H1 (cell line): ENCODE measurements around the gene IL12RB2. TPM values are rescaled to one million over a fixed set of nuclear protein-coding genes. Genes with fewer than 3 reads are reported as not detected.

ENCODE experiments used
- CTCF ChIA-PET: fragments of 300-600 bp; sonication (Branson Sonifier 250); formaldehyde crosslinking; loops from one replicate; lab custom pipeline; 2021; ENCODE audit not compliant: partially characterized antibody; lab: Charles Lee
- POLR2A ChIA-PET: fragments of 300-600 bp; sonication (Branson Sonifier 250); formaldehyde crosslinking; loops from one replicate; lab custom pipeline; 2021; ENCODE audit warnings: inconsistent platforms; ENCODE audit not compliant: partially characterized antibody; lab: Charles Lee
- DNase-seq, 2 experiments: peaks; one replicate each; pipeline versions ENCODE4 v3.0.0 to v3.0.0-alpha.2; 2010 to 2022; ENCODE audit warnings: low spot score in 2 of 2, low read depth in 1 of 2, mixed read lengths in 1 of 2
- FAIRE-seq: peaks from 2 replicates; lab custom pipeline; 2011; peaks lifted over from hg19 to GRCh38; lab: Jason Lieb, UNC
- H2AFZ ChIP-seq: 2 replicates; pipeline ENCODE4 v1.8.1; 2012; ENCODE audit warnings: low read length, inconsistent platforms
- H2AK5ac ChIP-seq: 2 replicates; pipeline ENCODE4 v1.6.1; 2013; ENCODE audit warnings: low read depth, low read length
- H2BK120ac ChIP-seq: replicated peaks from 2 replicates; pipeline ENCODE3; 2013; ENCODE audit warnings: low read depth, low read length, inconsistent platforms
- H2BK12ac ChIP-seq: 2 replicates; pipeline ENCODE4 v1.6.1; 2013; ENCODE audit warnings: low read depth, low read length
- H2BK15ac ChIP-seq: 2 replicates; pipeline ENCODE4 v1.6.1; 2013; ENCODE audit warnings: low read length
- H2BK20ac ChIP-seq: 2 replicates; pipeline ENCODE4 v1.6.1; 2013; ENCODE audit warnings: low read length
- H2BK5ac ChIP-seq: 2 replicates; pipeline ENCODE4 v1.6.1; 2013; ENCODE audit warnings: low read depth, low read length
- H3K14ac ChIP-seq: 2 replicates; pipeline ENCODE4 v1.6.1; 2013; ENCODE audit warnings: inconsistent platforms; ENCODE audit not compliant: insufficient read length
- H3K18ac ChIP-seq: 2 replicates; pipeline ENCODE4 v1.6.1; 2013; ENCODE audit warnings: low read length; ENCODE audit errors: extremely low read depth
- H3K23ac ChIP-seq: 2 replicates; pipeline ENCODE4 v1.6.1; 2013; ENCODE audit warnings: inconsistent platforms; ENCODE audit not compliant: insufficient read length
- H3K23me2 ChIP-seq: 2 replicates; pipeline ENCODE4 v1.6.1; 2013; ENCODE audit warnings: low read depth, low read length
- H3K27ac ChIP-seq: 2 replicates; pipeline ENCODE4 v1.6.1; 2011; ENCODE audit warnings: low read depth, low read length, inconsistent platforms
- H3K27me3 ChIP-seq, 4 experiments: replicated peaks in 1 of 4; 1 replicate in 1 of 4; 2 replicates in 3 of 4; pipeline versions ENCODE4 v1.6.1 to v1.8.1; 2011 to 2013; ENCODE audit warnings: low read length in 3 of 4, mild to moderate bottlenecking in 3 of 4, inconsistent platforms in 2 of 4, mixed read lengths in 2 of 4, moderate library complexity in 1 of 4; ENCODE audit not compliant: control insufficient read depth in 3 of 4, insufficient read depth in 3 of 4; ENCODE audit errors: extremely low read depth in 1 of 4
- H3K36me3 ChIP-seq, 4 experiments: 2 replicates each; pipeline versions ENCODE4 v1.6.1 to v1.8.1; 2011 to 2013; ENCODE audit warnings: mild to moderate bottlenecking in 4 of 4, low read length in 3 of 4, moderate library complexity in 2 of 4, control low read depth in 1 of 4, inconsistent platforms in 1 of 4; ENCODE audit not compliant: insufficient read depth in 4 of 4, control insufficient read depth in 2 of 4
- H3K4ac ChIP-seq: replicated peaks from 2 replicates; pipeline ENCODE3; 2013; ENCODE audit warnings: low read length, low read depth, mixed read lengths, inconsistent platforms; ENCODE audit not compliant: insufficient read length
- H3K4me1 ChIP-seq, 4 experiments: replicated peaks in 1 of 4; 1 replicate in 1 of 4; 2 replicates in 3 of 4; pipeline versions ENCODE4 v1.6.1 to v1.8.1; 2011 to 2013; ENCODE audit warnings: low read length in 3 of 4, inconsistent platforms in 2 of 4, mixed read lengths in 1 of 4; ENCODE audit not compliant: insufficient read depth in 4 of 4, control insufficient read depth in 3 of 4
- H3K4me2 ChIP-seq, 2 experiments: 2 replicates each; pipeline versions ENCODE4 v1.6.1 to v1.8.1; 2011 to 2013; ENCODE audit warnings: low read depth in 2 of 2, low read length in 2 of 2, control low read depth in 1 of 2, inconsistent platforms in 1 of 2, mild to moderate bottlenecking in 1 of 2; ENCODE audit not compliant: insufficient read depth in 1 of 2
- H3K4me3 ChIP-seq, 4 experiments: fragments of 200-600, 300-600 bp in 1 of 4; sonication (generic), shearing (Covaris generic), sonication (Bioruptor Twin) in 1 of 4; 2 replicates each; pipeline versions ENCODE4 v1.5.1 to v1.8.1; 2011 to 2016; ENCODE audit warnings: low read length in 4 of 4, low read depth in 3 of 4, control low read depth in 2 of 4, inconsistent platforms in 2 of 4, mild to moderate bottlenecking in 2 of 4, mixed read lengths in 1 of 4, moderate library complexity in 1 of 4; ENCODE audit not compliant: insufficient read depth in 2 of 4; ENCODE audit errors: extremely low read depth in 1 of 4
- H3K56ac ChIP-seq: replicated peaks from 2 replicates; pipeline ENCODE3; 2013; ENCODE audit warnings: low read depth, mild to moderate bottlenecking, mixed read lengths, low read length, inconsistent platforms; ENCODE audit not compliant: insufficient read length
- H3K79me1 ChIP-seq: 2 replicates; pipeline ENCODE4 v1.6.1; 2013; ENCODE audit warnings: low read depth, low read length, control low read depth
- H3K79me2 ChIP-seq, 2 experiments: 2 replicates each; pipeline versions ENCODE4 v1.6.1 to v1.8.1; 2012 to 2013; ENCODE audit warnings: low read length in 2 of 2, mild to moderate bottlenecking in 2 of 2, inconsistent platforms in 1 of 2; ENCODE audit not compliant: insufficient read depth in 2 of 2, control insufficient read depth in 1 of 2
- H3K9ac ChIP-seq, 4 experiments: replicated peaks in 1 of 4; 1 replicate in 1 of 4; 2 replicates in 3 of 4; pipeline versions ENCODE4 v1.6.1 to v1.8.1; 2011 to 2013; ENCODE audit warnings: low read depth in 3 of 4, low read length in 3 of 4, control low read depth in 2 of 4, mild to moderate bottlenecking in 2 of 4, moderate library complexity in 2 of 4, inconsistent platforms in 1 of 4; ENCODE audit errors: extremely low read depth in 1 of 4
- H3K9me3 ChIP-seq, 2 experiments: 2 replicates each; pipeline versions ENCODE4 v1.6.1 to v1.8.1; 2012 to 2013; ENCODE audit warnings: mild to moderate bottlenecking in 2 of 2, moderate library complexity in 2 of 2, control low read depth in 1 of 2, inconsistent platforms in 1 of 2, low read depth in 1 of 2, low read length in 1 of 2, mixed read lengths in 1 of 2; ENCODE audit not compliant: insufficient read depth in 2 of 2
- H4K20me1 ChIP-seq, 2 experiments: replicated peaks in 1 of 2; 2 replicates each; pipeline versions ENCODE3 to v1.8.1; 2011 to 2013; ENCODE audit warnings: inconsistent platforms in 2 of 2, low read length in 2 of 2, mild to moderate bottlenecking in 1 of 2; ENCODE audit not compliant: insufficient read depth in 2 of 2, control insufficient read depth in 1 of 2
- H4K5ac ChIP-seq: 2 replicates; pipeline ENCODE4 v1.6.1; 2013; ENCODE audit warnings: low read length, low read depth, mixed read lengths, inconsistent platforms; ENCODE audit not compliant: insufficient read length
- H4K8ac ChIP-seq: 2 replicates; pipeline ENCODE4 v1.8.0; 2013; ENCODE audit warnings: mild to moderate bottlenecking, moderate library complexity, low read length, inconsistent platforms; ENCODE audit not compliant: insufficient read depth; ENCODE audit errors: extremely low read depth
- H4K91ac ChIP-seq: replicated peaks from 2 replicates; pipeline ENCODE3; 2013; ENCODE audit warnings: low read length, mixed read lengths, inconsistent platforms; ENCODE audit not compliant: insufficient read length
- BCL11A ChIP-seq, 2 experiments: IDR thresholded peaks; one replicate each; pipeline ENCODE4 v1.6.1; 2011; ENCODE audit warnings: low read depth in 2 of 2, low read length in 2 of 2, mild to moderate bottlenecking in 2 of 2
- BRCA1 ChIP-seq: IDR thresholded peaks from 2 replicates; pipeline ENCODE4 v1.6.1; 2012; ENCODE audit warnings: low read depth, low read length, improper control_type of control experiment
- FOSL1 ChIP-seq: IDR thresholded peaks from 2 replicates; pipeline ENCODE4 v1.6.1; 2011; ENCODE audit warnings: mild to moderate bottlenecking, low read depth, low read length, moderate library complexity; ENCODE audit not compliant: insufficient read depth
- KDM4A ChIP-seq: IDR thresholded peaks from one replicate; pipeline ENCODE4 v1.7.1; 2012; ENCODE audit warnings: low read depth, mild to moderate bottlenecking, moderate library complexity, low read length, inconsistent platforms; ENCODE audit not compliant: severe bottlenecking
- NANOG ChIP-seq: IDR thresholded peaks from 2 replicates; pipeline ENCODE4 v1.6.1; 2011; ENCODE audit warnings: low read length, low read depth, mild to moderate bottlenecking, inconsistent platforms; ENCODE audit not compliant: insufficient read depth, poor library complexity, severe bottlenecking
- PHF8 ChIP-seq: fragments of 200-600 bp; sonication (generic); conservative IDR thresholded peaks from 2 replicates; pipeline ENCODE4 v1.7.1; 2012; ENCODE audit warnings: low read depth, mild to moderate bottlenecking, inconsistent platforms, low read length, moderate library complexity
- POLR2AphosphoS5 ChIP-seq: IDR thresholded peaks from 2 replicates; pipeline ENCODE4 v1.6.1; 2011; ENCODE audit warnings: low read depth, low read length
- RAD21 ChIP-seq, 2 experiments: IDR thresholded peaks in 1 of 2; conservative IDR thresholded peaks in 1 of 2; 2 replicates each; pipeline ENCODE4 v1.6.1; 2011; ENCODE audit warnings: low read depth in 2 of 2, low read length in 2 of 2, improper control_type of control experiment in 1 of 2, inconsistent platforms in 1 of 2, mild to moderate bottlenecking in 1 of 2, moderate library complexity in 1 of 2
- SUZ12 ChIP-seq: fragments of 200-600 bp; sonication (generic); IDR thresholded peaks from 2 replicates; pipeline ENCODE4 v1.6.1; 2012; ENCODE audit warnings: mild to moderate bottlenecking, inconsistent platforms, low read length, moderate library complexity, mixed read lengths
- TAF7 ChIP-seq: optimal IDR thresholded peaks from 2 replicates; pipeline ENCODE3; 2011; ENCODE audit warnings: low read depth, mild to moderate bottlenecking, inconsistent platforms, low read length, moderate library complexity, borderline replicate concordance
- TCF12 ChIP-seq: IDR thresholded peaks from 2 replicates; pipeline ENCODE4 v1.6.1; 2011; ENCODE audit warnings: low read depth, mild to moderate bottlenecking, low read length
- WGBS, 2 experiments: shearing (Covaris generic) in 1 of 2; methylation state at CpG; one replicate each; pipeline versions ENCODE4 v1.1.6 to v1.1.7; 2013 to 2015; ENCODE audit warnings: low lambda C conversion rate in 2 of 2, mixed read lengths in 2 of 2, inconsistent platforms in 1 of 2, low coverage in 1 of 2, missing lambda C conversion rate in 1 of 2; ENCODE audit not compliant: insufficient replicate concordance in 2 of 2, insufficient coverage in 1 of 2, insufficient read length in 1 of 2; ENCODE audit errors: extremely low coverage in 1 of 2, missing lambda C conversion rate in 1 of 2; 5-methylcytosine and 5-hydroxymethylcytosine counted together
- polyA plus RNA-seq, 7 experiments: library from polyadenylated mRNA; depleted of rRNA in 3 of 7; stranded (reverse) in 5 of 7; unstranded in 2 of 7; fragments of >200 nt in 5 of 7; fragments of 200-250 nt in 2 of 7; gene quantifications; 1 replicate in 5 of 7; 2 replicates in 1 of 7; 4 replicates in 1 of 7; pipeline versions ENCODE4 v1.2.1 to v1.2.3, GENCODE V29; 2011 to 2013; ENCODE audit warnings: missing spikeins in 2 of 7, mixed read lengths in 2 of 7
- total RNA-seq: library from RNA; stranded (reverse); fragmentation: NEBNext Ultra II Directional; extraction: Animal tissue kit (Norgen Biotek cat#: 25700); gene quantifications from 2 replicates; pipeline ENCODE4 v1.2.1, GENCODE V29; 2021
- TF ChIP-seq, protein P1 (sequence below): IDR thresholded peaks from 2 replicates; pipeline ENCODE4 v1.6.1; 2012; ENCODE audit warnings: low read length, inconsistent platforms

The IL12RB2 gene
- total and polyA plus RNA-seq, 2 of the 8 experiments (the other 6 are each of a cell fraction or from before 2014, with no cell fraction given) = 1.4 TPM

DNA sequence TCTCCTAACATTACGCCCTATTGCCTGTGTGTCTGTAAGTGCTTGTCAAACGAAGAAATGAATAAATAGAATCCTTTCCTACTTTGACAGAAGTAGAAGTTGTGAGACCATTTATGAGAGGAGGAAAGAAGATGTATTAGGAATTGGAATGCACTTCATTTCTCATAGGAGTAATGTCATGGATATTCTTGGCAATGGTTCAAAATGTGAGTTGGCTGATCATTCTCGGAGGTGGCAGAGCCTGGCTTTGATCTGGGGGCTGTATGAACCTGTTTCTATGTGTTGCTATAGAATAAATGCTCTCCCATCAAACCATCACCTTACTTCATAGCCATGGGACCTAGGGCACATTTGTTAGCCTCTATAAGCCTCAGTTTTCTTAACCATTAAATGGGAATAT, 132.7 kb downstream of the IL12RB2 start:
- Histone ChIP-seq H4K91ac (no peak overlapping the region), H3K9ac (no peak overlapping the region), H4K5ac (no peak overlapping the region), H2BK120ac (no peak overlapping the region), H3K23ac (no peak overlapping the region), H3K27me3 (no peaks in the 10 kb centered on the region), H3K4me3 (no peak overlapping the region), H3K23me2 (no peaks in the 10 kb centered on the region), H3K18ac (no peak overlapping the region), H3K79me2 (no peaks in the 10 kb centered on the region), H3K27ac (no peak overlapping the region), H2BK5ac (no peak overlapping the region), H4K20me1 (no peaks in the 10 kb centered on the region), H2BK12ac (no peak overlapping the region), H3K9me3 (no peaks in the 10 kb centered on the region), H2BK15ac (no peak overlapping the region), H3K14ac (no peak overlapping the region), H3K56ac (no peak overlapping the region), H2BK20ac (no peak overlapping the region), H3K4me2 (no peak overlapping the region), H3K4ac (no peak overlapping the region), H4K8ac (no peak overlapping the region), H2AK5ac (no peak overlapping the region), H3K36me3 (no peaks in the 10 kb centered on the region), H3K79me1 (no peaks in the 10 kb centered on the region), H3K4me1 (no peaks in the 10 kb centered on the region), H2AFZ (no peak overlapping the region)
- FAIRE-seq = no peak
- DNase-seq = no peak
- CTCF ChIA-PET = interaction anchor here (1.1 to 2.5 kb wide), 8 partner anchors 8 to 207 kb away, joined by 3 to 9 read pairs (median 4); no protein-coding TSS in a partner anchor
- POLR2A ChIA-PET = interaction anchor here (1.2 to 6.6 kb wide), 2 partner anchors 11 to 15 kb away, joined by 5 to 37 read pairs; partner anchors contain the start of gene SERBP1
- 89% methylated on average over 3 of the region's 3 CpGs; no CpG with 5 or more reads in 1 of the 2 experiments for WGBS, 2 experiments
- no peak for TF ChIP-seq SUZ12
- no peak for TF ChIP-seq PHF8
- TF ChIP-seq BCL11A (IDR thresholded peaks at IDR 0.05; ENCODE audit: low read depth in 2 of 2, low read length in 2 of 2) = no peak
- TF ChIP-seq TAF7 = no peak
- TF ChIP-seq NANOG = no peak
- no peak for TF ChIP-seq RAD21 (IDR thresholded peaks at IDR 0.05 in 1 of 2, conservative IDR thresholded peaks at IDR 0.05 in 1 of 2; ENCODE audit: low read depth in 2 of 2, low read length in 2 of 2)
- no peak for TF ChIP-seq FOSL1
- TF ChIP-seq, protein P1, sequence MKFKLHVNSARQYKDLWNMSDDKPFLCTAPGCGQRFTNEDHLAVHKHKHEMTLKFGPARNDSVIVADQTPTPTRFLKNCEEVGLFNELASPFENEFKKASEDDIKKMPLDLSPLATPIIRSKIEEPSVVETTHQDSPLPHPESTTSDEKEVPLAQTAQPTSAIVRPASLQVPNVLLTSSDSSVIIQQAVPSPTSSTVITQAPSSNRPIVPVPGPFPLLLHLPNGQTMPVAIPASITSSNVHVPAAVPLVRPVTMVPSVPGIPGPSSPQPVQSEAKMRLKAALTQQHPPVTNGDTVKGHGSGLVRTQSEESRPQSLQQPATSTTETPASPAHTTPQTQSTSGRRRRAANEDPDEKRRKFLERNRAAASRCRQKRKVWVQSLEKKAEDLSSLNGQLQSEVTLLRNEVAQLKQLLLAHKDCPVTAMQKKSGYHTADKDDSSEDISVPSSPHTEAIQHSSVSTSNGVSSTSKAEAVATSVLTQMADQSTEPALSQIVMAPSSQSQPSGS = no peak
- no peak for TF ChIP-seq TCF12
- TF ChIP-seq POLR2AphosphoS5 = no peak
- TF ChIP-seq KDM4A = no peak
- TF ChIP-seq BRCA1 = no peak
